Measurements from ENCODE around the gene TSPO2.

TSPO2 gene

DNA sequence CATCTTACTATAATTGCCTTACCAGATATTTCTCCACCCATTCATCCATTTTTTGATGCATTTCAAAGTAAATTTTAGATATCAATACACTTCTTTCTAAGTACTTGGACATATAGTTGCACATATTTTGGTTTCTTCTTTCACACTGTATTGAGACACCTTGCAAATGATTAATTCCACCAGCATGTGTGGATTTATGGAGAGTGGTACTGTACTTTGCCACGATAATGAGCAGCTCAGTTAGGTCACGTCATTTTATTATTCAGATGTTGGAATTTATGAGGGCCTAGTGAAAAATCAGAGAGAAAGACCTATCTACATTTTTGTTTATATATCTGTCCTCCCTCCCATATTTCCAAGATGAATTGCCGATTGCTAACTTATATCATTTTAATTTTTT lies 35.8 kb downstream of the TSPO2 start:
- DNase-seq: no peak

DNA sequence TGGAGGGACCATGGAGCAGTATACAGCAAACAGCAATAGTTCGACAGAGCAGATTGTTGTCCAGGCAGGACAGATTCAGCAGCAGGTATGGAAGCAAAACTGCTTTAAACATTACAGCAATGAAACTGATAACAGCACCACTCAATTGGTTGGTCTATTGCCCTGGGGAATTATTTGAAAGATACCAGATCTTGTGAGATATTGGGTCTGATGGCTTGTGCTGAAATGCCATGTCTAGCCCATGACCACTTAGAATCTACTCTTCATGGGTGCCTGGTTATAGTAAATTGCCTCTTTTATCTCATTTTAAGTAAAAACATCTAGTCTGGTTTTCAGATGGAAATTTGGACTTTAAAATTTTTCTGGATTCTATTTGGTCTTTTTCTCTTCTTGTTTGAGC lies 36.8 kb downstream of the TSPO2 start:
- no peak for DNase-seq

DNA sequence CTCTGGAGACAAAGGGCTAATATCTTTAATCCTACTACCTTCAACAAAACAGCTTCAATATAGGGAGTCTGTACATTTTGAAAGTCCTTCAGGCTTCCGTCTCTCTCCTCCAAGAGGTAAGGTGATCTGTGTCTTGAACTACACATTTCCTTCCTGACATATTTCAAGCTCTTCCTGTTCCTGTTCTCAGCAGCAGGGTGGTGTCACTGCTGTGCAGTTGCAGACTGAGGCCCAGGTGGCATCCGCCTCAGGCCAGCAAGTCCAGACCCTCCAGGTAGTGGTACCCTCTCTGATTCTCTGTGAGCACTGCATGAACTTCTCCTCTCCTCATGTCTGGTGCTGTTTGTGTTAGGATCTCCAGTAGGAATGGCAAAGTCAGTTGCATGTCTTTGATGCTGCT lies 38.4 kb downstream of the TSPO2 start:
- peak; percentile 31 for DNase-seq

DNA sequence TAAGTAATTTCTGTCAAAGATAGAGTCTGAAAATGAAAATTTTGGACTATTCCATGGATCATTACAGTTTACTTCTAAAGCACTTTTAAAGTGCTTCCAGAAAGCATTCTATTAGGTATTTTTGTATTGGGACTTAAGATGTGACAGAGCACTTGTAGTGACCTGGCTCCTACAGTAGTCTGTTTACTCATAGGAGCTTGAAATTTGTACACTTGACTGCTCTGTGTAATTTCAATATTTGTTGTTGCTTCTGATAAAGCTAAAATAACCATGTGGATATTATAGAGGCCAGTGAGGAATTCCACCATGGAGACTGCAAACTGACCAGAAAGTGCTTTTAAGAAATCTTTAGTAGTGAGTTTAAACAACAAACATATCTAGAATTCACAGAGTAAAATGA lies 40.8 kb downstream of the TSPO2 start:
- no peak for DNase-seq

DNA sequence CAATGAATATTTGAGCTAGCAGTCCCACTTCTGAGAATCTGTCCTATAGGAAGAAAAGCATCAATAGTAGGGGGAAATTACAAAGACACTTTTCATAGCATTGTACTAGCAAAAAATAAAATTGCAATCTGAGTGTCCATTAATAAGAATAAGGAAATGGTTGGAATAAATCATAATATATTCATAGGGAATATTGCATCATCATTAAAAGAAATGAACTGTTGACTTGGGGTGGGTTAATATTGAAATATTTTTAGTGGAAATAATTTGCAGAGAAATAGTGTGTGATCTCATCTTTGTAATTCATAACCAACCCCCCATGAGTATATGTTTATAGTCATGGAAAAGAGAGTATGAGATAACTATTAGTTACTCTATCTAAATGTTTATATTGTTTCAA lies 42.9 kb downstream of the TSPO2 start:
- no peak for DNase-seq

DNA sequence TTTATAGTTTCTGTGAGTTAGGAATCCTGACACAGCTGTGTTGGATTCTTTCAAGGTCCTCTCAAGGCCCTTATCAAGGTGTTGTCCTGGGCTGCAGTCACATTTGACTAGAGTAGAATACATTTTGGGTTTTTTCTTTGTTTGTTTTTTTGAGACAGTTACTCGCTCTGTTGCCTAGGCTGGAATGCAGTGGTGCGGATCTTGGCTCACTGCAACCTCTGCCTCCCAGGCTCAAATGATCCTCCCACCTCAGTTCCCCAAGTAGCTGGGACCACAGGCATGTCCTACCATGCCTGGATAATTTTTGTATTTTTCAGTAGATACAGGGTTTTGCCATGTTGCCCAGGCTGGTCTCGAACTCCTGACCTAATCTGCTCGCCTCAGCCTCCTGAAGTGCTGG lies 46.2 kb downstream of the TSPO2 start:
- no peak for DNase-seq

DNA sequence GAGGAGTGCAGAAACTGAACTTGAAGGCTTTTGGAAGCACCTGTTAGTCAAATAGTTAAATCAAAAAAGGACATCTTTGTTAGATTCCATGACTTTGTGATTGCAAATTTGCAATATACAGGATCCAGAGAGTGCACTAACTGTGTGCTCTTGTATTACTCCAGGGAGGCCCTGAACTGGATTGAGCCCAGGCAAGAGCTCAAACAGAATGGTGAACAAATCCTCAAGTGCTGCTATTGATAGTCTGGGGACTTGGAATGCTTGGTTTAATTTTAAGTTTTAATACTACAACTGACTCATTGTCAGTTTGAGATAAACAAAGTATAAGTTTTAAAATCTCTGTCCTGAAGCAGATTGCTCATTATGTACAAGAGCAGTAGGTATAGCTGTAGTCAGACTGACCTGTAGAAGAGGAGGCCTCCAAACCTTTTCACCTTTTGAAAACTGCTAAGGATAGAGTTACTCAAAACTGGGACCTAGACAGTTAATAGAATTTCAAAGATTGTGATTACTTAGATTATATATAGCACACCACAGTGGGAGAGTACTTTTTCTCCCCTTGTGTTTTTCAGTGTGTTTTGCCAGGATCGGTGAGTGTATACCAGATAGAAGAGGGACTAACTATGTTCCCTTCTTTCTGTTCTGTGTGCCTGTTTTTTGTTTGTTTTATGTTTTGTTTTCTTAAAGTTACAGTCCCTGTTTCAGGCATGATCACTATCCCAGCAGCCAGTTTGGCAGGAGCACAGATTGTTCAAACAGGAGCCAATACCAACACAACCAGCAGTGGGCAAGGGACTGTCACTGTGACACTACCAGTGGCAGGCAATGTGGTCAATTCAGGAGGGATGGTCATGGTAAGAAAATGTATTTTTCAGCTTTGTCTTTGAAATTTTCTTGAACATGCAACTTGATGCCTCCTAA lies 48.8 kb downstream of the TSPO2 start:
- no peak for DNase-seq

DNA sequence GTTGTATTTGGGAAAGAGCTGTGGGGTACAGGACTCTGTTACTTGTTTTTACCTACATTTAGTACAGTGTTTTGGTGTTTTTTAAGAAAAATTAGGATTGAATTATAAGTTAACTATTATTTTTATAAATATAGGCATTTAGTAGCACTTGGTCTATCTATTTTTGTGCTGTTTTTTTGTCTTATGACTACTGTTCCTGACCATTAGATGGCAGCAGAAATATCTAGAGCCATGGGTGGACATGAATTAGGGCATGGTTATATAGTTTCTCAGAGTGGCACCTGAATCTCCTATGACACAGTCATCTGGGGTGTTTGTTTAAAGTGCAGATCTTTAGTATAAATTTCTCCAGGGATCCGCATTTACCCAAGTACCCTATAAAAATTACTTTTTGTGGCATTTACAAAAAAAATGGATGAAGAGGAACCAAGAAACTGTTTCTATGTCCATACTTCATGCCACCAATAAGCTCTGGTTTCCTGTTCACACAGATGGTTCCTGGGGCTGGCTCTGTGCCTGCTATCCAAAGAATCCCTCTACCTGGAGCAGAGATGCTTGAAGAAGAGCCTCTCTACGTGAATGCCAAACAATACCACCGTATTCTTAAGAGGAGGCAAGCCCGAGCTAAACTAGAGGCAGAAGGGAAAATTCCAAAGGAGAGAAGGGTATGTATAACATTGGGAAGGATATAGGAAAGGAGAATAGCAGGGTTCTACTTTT lies 50.3 kb downstream of the TSPO2 start:
- no peak for DNase-seq

DNA sequence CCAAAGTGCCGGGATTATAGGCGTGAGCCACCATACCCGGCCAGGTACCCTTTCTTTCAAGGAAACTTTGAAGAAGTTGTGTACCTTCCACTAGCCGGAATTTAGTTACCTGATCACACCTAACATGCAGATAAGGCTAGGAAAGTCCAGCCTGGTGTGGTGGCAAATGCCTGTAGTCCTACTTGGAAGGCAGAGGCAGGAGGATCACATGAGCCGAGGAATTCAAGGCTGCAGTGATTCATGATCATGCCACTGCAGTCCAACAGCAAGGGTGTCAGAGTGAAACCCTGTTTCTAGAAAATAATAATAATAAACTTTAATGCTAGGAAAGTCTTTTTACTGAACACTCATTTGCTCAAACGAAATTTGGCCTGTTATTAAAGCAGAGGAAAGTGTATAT lies 51.5 kb downstream of the TSPO2 start:
- no peak for DNase-seq

Measured in CD4-positive, alpha-beta T cell treated with Interleukin-15 for 1 hour (primary cell).